HG03097 (cell line): ENCODE data around the gene CCDC86.
A peak's percentile ranks its signal among the peaks of the same experiment; 100 is the strongest.
"Not testable (repeated sequence)": the region's sequence is repeated elsewhere in the genome, so short reads cannot be mapped to it uniquely, and the experiment has no call there.

Experiments used
- ATAC-seq: cut with Tn5 transposase; IDR thresholded peaks from one replicate; pipeline ENCODE4 v1.9.1; 2021; ENCODE audit not compliant: unreplicated experiment, low FRiP score

CCDC86 gene

GRCh38 chr11:60841797-60842667, at the start of gene CCDC86:
CCDC86 (plus strand) TSS chr11:60842113; CDS start chr11:60842125, 12 bp downstream.
- ATAC-seq, result peak; percentile 70

- ATAC-seq, result no peak
Measured at GRCh38 chr11:60792521-60792920, 49.4 kb upstream of the CCDC86 start.

GRCh38 chr11:60795291-60795690, 46.6 kb upstream of the CCDC86 start:
- no peak for ATAC-seq

- ATAC-seq, result no peak
Measured at GRCh38 chr11:60797846-60798630, 43.9 kb upstream of the CCDC86 start.

- ATAC-seq, result no peak
Measured at GRCh38 chr11:60798631-60799030, 43.3 kb upstream of the CCDC86 start.

- no peak for ATAC-seq
Measured at GRCh38 chr11:60801194-60801593, 40.7 kb upstream of the CCDC86 start.

- ATAC-seq, result no peak
Measured at GRCh38 chr11:60803273-60803936, 38.5 kb upstream of the CCDC86 start.

GRCh38 chr11:60809249-60809648, 32.7 kb upstream of the CCDC86 start:
- ATAC-seq, result no peak

GRCh38 chr11:60809691-60810090, 32.2 kb upstream of the CCDC86 start:
- no peak for ATAC-seq

- ATAC-seq, result no peak
Measured at GRCh38 chr11:60810151-60810550, 31.8 kb upstream of the CCDC86 start.

GRCh38 chr11:60810569-60810968, 31.3 kb upstream of the CCDC86 start:
- no peak for ATAC-seq

- no peak for ATAC-seq
Measured at GRCh38 chr11:60813324-60813723, 28.6 kb upstream of the CCDC86 start.

GRCh38 chr11:60814112-60814511, 27.8 kb upstream of the CCDC86 start:
- no peak for ATAC-seq

GRCh38 chr11:60816590-60817157, 25.2 kb upstream of the CCDC86 start:
- ATAC-seq, result no peak

GRCh38 chr11:60818057-60818456, 23.9 kb upstream of the CCDC86 start:
- no peak for ATAC-seq

GRCh38 chr11:60821827-60822599, 19.9 kb upstream of the CCDC86 start:
- ATAC-seq, result no peak

- ATAC-seq, result not testable (repeated sequence)
Measured at GRCh38 chr11:60823745-60824306, 18.1 kb upstream of the CCDC86 start.

GRCh38 chr11:60825118-60825517, 16.8 kb upstream of the CCDC86 start:
- no peak for ATAC-seq

- ATAC-seq, result no peak
Measured at GRCh38 chr11:60825790-60826189, 16.1 kb upstream of the CCDC86 start.
